Measurements from ENCODE around the gene NCOR1.

The NCOR1 gene

DNA sequence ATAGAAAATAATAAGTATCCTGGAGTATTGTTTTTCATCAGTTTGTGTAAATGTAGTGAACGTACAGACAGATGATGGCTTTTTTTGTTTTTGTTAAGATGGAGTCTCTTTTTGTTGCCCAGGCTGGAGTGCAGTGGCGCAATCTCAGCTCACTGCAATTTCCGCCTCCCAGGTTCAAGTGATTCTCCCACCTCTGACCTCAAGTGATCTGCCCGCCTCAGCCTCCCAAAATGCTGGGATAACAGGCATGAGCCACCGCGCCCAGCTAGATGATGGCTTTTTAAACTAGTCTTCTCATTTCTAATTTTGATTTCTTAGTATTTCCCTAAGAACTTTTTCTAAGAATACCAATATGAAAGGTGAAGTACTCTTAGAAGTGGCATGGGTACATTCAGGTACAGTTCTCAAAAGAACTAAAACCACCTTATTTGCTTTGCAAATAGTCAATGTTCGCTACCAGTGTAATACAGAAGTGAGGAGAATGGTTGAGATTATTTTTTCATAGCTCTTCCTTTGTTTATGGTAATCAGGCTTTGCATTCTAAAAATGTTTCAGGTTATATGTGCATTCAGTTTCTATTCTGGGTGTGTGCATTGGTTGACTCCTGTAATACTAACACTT lies 181.5 kb downstream of the NCOR1 start:
- no peak for DNase-seq (ENCODE audit: low read depth, low spot score)

DNA sequence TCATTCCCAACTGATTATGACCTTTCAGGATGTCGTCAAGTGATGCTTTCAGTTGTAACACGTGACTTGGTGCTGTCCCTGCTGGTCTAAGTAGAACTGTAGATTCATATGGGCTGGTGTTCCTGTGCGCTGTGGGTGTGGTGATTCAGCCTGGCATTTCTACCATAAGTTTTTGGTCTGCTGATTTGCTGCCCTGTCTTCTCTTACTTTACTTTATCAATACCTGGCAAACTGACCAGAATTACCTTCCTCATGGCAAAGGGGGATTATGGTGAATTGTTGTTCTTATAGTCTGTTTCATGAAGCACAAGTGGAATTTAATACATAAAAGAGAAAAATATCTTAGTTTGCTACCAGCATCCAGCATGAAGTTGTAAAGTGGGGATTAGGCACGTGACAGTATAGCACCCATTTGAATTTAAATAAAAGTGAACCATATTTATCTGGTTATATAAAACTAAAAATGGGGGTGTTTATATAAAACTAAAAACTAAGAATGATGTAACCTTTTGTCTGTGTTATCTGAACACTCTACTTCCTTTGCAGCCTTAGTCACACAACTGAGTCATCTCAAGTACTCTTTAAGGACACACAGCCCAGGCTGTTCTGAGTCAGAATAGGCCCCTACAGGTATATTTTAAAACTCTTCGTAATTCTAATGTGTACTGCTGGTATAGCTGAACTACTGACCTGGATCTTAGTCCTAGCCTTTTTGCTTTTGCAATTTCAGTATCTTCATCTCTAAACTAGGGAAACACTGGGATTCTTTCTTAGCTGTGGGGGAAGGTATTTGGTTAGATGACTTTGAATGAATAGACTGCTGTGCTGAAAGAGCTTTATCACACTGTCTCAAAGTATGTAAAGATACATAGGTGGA lies 187.4 kb downstream of the NCOR1 start:
- no peak for DNase-seq (ENCODE audit: low read depth, low spot score)

DNA sequence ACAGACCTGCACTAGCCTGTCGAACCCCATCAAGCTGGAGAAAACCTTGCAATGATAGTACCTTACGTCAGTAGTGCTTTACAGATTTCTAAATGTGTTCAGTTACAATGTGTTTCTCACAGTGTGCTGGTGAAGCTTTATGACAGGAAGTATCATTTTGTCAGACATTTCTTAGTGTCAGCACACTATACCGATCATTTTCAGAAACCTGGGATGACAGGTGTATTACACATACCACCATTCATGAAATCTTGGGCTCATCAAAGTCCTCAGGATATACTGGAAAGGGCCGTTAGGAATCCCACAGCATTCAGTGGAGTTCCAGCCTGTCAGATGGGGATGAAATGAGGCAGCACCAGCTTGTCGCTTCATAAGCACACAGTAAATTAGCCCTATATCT lies 188.4 kb downstream of the NCOR1 start:
- DNase-seq (ENCODE audit: low read depth, low spot score) = no peak

DNA sequence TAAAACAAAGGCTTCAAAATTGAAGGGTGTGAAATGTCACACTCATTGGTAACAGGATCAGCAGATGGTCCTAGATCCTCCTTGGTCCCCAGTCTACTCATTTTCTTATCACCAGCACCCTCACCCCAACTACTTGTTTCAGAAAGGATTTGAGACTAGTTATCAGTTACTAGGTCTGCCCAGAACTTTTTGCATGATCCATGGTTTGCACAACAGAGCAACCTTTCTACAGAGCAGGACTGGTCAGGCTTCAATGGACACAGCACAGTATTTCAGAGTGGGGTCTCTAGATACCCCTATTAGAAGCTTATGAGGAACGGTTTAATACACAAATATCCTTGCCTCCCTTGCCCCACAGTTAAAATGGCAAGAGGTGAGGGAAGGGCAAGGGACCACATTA lies 190.1 kb downstream of the NCOR1 start:
- DNase-seq (ENCODE audit: low read depth, low spot score) = no peak

DNA sequence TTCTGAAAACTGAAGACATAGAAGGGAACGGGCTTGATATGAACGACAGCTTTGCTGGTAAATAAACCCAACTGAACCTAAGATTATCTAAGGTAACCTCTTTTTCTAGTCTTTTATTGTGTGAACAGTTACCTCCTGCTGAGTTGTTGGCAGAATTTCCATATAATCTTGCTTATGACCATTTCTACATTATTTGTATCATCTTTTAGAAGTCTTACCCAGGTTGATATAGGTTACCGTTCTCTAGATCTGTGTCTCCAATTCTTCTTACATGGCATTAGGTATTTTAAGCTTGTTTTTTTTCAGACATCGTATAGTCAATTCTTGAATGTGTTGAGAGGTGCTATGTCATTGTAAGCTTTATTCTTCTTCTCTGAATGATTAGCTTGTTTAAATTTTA lies 191.5 kb downstream of the NCOR1 start:
- no peak for DNase-seq (ENCODE audit: low read depth, low spot score)

DNA sequence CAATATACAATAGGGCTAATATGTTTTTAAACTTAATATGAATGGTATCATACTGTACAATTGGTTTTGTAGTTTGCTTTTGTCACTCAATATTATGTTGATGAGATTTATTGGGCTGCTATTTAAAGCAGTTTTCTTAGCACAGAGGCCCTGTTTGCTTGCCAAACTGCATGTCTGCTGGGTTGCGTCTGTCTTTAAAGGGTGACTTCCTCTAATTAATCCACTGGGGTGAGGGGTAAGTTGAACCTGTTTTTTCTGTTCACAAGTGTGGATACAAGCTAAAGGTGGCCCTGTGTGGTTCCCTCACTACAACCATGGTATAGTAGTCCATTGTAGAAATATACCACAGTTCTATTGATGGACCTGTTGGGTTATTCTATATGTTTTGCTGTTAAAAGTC lies 196.0 kb downstream of the NCOR1 start:
- DNase-seq (ENCODE audit: low read depth, low spot score) = no peak

GRCh38 chr17:16013943-16014407 lies 201.4 kb downstream of the NCOR1 start:
- no peak for DNase-seq (ENCODE audit: low read depth, low spot score)

DNA sequence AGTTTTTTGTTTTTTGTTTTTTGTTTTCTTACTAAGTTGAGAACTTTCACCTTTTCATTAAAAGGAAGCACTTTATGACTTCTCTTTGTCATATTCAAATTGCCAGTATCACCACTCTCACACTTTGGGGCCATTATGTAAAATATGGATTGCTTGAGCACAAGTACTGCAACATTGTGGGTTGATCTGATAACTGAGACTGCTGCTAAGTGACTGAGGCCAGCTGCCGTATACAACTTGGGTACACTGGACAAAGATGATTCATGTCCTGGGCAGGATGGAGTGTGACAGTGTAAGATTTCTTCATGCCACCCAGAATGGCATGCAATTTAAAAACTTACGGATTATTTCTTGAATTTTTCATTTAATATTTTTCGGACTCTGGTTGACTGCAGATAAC lies 207.9 kb downstream of the NCOR1 start:
- DNase-seq (ENCODE audit: low read depth, low spot score) = no peak

GRCh38 chr17:16005636-16006035 lies 209.7 kb downstream of the NCOR1 start:
- no peak for DNase-seq (ENCODE audit: low read depth, low spot score)

- DNase-seq (ENCODE audit: low read depth, low spot score) = no peak
Measured at GRCh38 chr17:16003841-16004240, 211.5 kb downstream of the NCOR1 start.

DNA sequence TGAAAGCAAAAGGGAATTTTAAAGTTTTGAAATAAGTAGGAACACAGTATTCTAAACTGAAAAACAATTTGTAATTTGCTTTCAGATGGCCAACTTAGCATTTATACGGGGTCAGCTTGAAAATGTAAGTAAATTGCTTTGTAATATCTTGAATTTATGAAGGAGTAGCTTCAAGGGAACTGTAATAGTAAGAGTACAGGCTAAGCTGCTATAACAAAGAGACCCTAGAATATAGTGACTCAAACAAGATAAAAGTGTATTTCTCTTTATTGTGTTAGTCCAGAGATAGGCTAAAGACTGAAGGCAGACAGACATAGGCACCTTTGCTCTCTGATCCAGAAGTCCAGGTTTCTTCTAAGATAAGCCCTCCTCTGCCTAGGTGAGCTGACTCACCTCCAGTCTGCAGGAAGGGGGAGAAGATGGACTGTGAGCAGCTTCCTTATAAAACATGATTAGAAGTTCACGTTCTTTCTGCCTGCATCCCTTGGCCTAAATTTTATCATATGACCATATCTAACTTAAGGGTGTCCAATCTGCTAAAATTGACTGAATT lies 212.6 kb downstream of the NCOR1 start:
- DNase-seq (ENCODE audit: low read depth, low spot score) = no peak

GRCh38 chr17:16001226-16001897 lies 214.0 kb downstream of the NCOR1 start:
- DNase-seq (ENCODE audit: low read depth, low spot score) = no peak

- DNase-seq (ENCODE audit: low read depth, low spot score) = peak; percentile 64
Measured at GRCh38 chr17:15999974-16000827, 215.1 kb downstream of the NCOR1 start.

DNA sequence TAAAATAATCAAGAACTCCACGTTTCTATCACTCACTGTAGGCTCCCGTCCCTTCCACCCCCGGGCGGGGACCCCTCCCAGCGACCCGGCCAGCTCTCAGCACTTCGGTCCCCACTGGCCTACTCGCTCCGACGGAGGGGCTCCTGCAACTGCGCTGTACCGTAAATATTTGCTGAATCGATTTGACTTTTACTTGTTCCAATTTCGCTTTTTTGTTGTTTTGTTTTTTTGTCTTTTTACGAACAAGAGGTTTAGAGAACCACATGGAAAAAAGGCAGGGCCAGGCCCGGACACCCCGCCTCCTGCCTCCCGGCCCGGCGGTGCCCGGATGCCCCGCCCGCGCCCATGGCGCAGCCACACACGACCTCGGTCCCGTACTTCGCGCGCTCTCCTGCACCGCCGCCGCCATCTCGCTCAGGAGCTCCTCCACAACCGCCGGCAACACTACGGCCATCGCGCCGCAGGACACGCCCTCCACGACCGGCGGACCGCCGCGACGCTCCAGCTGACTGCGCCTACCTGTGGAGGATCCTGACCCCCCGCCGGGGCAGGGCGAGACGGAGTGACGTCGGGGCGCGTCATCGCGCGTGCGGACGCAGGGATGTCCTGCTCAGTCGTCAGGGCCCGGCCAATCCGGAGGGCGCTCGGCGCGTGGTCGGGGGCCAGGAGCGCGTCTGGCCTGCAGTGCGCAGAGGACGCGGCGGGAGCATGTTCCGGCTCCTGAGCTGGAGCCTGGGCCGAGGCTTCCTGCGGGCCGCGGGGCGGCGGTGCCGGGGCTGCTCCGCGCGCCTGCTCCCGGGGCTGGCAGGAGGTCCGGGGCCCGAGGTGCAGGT lies 216.0 kb downstream of the NCOR1 start, which contains the start of the genes TTC19 and ZSWIM7:
Gene TTC19, plus strand, starts transcription at position 684 of the 833 bp plus-strand sequence. Its CDS starts 25 bp downstream, at position 709.
Gene ZSWIM7, minus strand, starts transcription at position 564 of the 833 bp plus-strand sequence. Its CDS starts 110 bp downstream, at position 454.
- peak; percentile 98 for DNase-seq (ENCODE audit: low read depth, low spot score)

- no peak for DNase-seq (ENCODE audit: low read depth, low spot score)
Measured at GRCh38 chr17:15998031-15998562, 217.2 kb downstream of the NCOR1 start.

DNA sequence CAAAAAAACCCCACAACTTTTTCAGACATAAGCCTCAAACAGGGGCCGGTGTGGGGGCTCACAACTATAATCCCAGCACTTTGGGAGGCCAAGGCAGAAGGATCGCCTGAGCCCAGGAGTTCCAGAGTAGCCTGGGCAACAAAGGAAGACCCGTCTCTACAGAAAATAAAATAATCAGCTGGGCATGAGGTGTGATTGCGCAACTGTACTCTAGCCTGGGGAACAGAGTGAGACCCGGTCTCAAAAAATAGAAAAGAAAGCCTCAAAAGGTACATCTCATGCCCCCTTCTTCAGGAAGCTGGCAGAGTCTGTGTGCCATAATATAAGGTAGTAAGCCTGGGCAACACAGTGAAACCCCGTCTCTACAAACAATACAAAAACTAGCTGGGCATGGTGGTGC lies 219.0 kb downstream of the NCOR1 start:
- no peak for DNase-seq (ENCODE audit: low read depth, low spot score)

DNA sequence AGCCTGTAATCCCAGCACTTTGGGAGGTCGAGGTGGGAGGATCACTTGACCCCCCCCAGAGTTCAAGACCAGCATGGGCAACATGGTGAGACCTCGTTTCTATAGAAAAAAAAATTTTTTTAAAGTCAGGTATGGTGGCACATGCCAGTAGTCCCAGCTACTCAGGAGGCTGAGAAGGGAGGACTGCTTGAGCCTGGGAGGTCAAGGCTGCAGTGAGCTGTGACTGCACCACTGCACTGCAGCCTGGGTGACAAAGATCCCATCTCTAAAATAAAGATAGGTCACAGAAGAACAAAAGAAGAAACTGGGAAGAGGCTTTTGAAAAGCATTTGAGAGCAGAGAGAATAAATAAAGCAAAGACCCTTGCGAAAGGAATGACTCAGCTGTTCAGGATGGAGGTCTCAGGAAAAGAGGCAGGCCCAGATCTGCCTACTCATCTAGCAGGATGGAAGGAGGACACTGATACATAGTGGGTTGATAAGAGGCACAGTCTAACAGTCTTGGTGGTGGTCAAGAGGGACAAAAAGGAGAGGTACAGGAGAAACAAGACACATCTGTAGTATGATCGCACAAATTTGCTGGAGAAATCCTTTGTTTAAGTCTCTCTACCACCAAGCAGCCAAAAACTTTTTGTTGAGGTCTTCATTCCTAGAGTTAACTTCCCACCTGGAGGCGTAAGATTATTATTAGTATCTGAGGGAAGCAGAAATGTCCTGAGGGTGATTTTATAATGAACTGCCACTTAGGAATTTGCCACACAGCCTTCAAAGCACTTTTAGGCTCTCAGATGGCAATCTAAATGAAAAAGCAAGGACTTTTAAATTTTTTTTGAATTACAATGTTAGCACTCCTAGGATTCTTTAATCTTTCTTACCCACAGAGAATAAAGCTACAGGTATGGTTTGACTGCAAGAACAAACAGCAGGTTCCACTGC lies 233.4 kb downstream of the NCOR1 start:
- peak; percentile 41 for DNase-seq (ENCODE audit: low read depth, low spot score)

GRCh38 chr17:15981208-15981607 lies 234.1 kb downstream of the NCOR1 start:
- no peak for DNase-seq (ENCODE audit: low read depth, low spot score)
